Epithelial cell of prostate (primary cell): Measurements from ENCODE around the gene ORC6.

Experiments
- DNase-seq: peaks from one replicate; pipeline ENCODE4 v3.0.0-alpha.2; 2011; ENCODE audit warnings: low read depth, low spot score
- H3K27ac ChIP-seq: fragments of 450-650 bp; 2 replicates; pipeline ENCODE4 v1.5.1; 2017; ENCODE audit warnings: mild to moderate bottlenecking

ORC6 gene

GRCh38 chr16:46730126-46730525 is 40.7 kb downstream of the ORC6 start:
- H3K27ac ChIP-seq = no peak overlapping the region
- no peak for DNase-seq

GRCh38 chr16:46730801-46731690 is 41.6 kb downstream of the ORC6 start:
- no peak overlapping the region for H3K27ac ChIP-seq
- DNase-seq = no peak

- DNase-seq = no peak
- no peak overlapping the region for H3K27ac ChIP-seq
Observed at GRCh38 chr16:46731691-46732555, 42.5 kb downstream of the ORC6 start.

DNA sequence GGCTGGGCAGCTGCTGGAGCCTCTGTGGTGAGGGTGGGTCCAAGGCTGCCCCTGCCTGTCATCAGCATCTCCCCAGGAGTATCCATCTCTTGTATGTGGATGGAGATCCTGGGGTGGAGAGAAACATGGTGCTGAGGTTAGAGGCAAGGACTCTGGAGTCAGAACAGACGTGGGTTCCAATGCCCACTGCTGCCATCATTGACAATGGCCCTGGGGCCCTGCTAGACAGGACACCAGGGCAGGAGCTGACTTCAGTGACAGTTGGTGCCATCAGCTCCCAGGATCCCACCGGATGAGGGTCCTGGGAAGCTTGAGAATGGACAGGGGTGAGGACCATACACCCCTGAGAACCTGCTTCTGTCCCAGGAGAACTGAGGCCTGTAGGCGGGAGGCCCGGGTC is 43.1 kb downstream of the ORC6 start:
- H3K27ac ChIP-seq = no peak overlapping the region
- DNase-seq = no peak

DNA sequence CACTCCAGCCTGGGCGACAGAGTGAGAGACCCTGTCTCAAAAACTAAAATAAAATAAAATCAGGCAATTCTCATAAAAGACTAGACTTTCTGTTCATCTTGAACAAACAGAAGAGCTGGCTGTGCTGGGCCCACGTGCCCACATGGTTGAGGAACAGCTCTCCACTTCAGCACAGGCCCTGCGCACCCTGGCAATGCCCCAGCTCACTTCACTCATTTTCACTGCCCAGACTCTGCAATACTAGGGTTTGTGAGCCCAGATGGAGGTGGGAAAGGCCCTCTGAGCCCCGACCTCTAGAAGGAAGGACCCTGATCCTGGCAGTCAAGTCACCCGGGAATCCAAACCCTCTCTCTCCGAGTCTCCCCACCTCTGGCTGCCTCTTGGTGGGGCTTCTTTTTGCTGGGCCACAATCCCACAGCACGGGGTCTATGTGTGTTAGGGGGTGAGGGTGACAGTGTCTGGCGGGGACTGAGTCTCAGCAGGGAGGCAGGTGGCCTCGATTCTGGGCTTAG is 43.9 kb downstream of the ORC6 start:
- no peak overlapping the region for H3K27ac ChIP-seq
- DNase-seq = no peak

GRCh38 chr16:46736695-46737094 is 47.2 kb downstream of the ORC6 start:
- no peak overlapping the region for H3K27ac ChIP-seq
- DNase-seq = no peak

DNA sequence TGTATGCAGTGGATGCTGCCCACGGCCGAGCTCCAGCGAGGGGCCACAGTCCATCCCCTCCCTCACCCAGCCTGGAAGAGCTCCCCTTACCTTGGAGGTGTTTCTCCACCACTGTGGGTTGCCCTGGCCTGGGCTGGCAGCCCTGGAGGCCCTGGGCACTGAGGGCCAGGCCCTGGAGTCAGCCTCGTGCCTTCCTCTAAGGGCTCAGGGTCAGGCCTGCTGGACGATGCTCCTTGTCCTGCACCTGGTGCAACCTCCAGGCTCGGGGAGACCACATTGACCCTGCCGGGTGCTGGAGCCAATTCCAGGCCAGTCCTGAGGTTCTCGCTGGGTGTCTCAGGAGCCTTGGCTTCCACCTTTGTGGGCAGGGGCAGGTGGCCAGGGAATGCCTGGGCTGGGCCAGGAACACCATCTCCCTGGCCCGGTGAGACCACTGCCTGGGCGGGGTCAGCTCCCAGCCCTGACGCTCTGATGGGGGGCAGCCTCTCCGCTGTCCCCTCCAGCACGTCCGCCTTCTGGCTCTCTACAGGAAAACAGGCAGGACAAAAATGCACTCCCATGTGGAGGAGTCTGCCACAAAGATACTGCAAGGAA is 48.3 kb downstream of the ORC6 start:
- no peak for DNase-seq
- no peak overlapping the region for H3K27ac ChIP-seq

- no peak for DNase-seq
- H3K27ac ChIP-seq = no peak overlapping the region
Observed at GRCh38 chr16:46739934-46740333, 50.5 kb downstream of the ORC6 start.

GRCh38 chr16:46743232-46743719 is 53.8 kb downstream of the ORC6 start:
- no peak overlapping the region for H3K27ac ChIP-seq
- no peak for DNase-seq

DNA sequence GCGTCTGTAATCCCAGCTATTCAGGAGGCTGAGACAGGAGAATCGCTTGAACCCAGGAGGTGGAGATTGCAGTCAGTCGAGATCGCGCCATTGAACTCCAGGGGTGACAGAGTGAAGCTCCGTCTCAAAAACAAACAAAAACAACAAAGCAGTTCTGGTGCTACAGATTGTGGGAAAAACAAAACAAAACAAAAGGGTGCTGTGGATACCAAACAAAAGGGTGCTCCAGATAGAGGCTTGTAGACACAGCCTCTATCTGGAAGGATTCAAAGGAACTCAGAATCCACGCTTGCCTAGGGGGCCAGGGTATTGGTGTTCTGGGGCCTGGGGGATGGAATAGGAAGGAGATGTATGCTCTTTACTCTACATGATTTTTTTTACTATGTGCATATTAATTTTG is 56.2 kb downstream of the ORC6 start:
- DNase-seq = no peak
- H3K27ac ChIP-seq = no peak overlapping the region

GRCh38 chr16:46746821-46747776 is 57.6 kb downstream of the ORC6 start:
- no peak overlapping the region for H3K27ac ChIP-seq
- no peak for DNase-seq
